Tibial nerve (tissue), 4 donors: ENCODE results near the gene CNIH4.

Experiments
- EP300 ChIP-seq, 2 donors: sonication (generic); formaldehyde crosslinking; IDR thresholded peaks; one replicate each; pipeline ENCODE4 v1.6.1; 2017; ENCODE audit warnings: antibody characterized with exemption in 2 of 2, mild to moderate bottlenecking in 1 of 2
- POLR2A ChIP-seq, 2 donors: fragments of 450-650 bp; IDR thresholded peaks; one replicate each; pipeline ENCODE4 v1.6.1; 2017; ENCODE audit warnings: antibody characterized with exemption in 2 of 2, mild to moderate bottlenecking in 2 of 2, moderate library complexity in 2 of 2
- TF ChIP-seq, protein P1 (sequence below), 5 experiments: fragments of 200-600 bp in 3 of 5; fragments of 450-650 bp in 2 of 5; sonication (generic) in 3 of 5; IDR thresholded peaks; one replicate each; pipeline ENCODE4 v1.5.1; 2016 to 2019; ENCODE audit warnings: antibody characterized with exemption in 5 of 5, mild to moderate bottlenecking in 3 of 5, moderate library complexity in 2 of 5

DNA sequence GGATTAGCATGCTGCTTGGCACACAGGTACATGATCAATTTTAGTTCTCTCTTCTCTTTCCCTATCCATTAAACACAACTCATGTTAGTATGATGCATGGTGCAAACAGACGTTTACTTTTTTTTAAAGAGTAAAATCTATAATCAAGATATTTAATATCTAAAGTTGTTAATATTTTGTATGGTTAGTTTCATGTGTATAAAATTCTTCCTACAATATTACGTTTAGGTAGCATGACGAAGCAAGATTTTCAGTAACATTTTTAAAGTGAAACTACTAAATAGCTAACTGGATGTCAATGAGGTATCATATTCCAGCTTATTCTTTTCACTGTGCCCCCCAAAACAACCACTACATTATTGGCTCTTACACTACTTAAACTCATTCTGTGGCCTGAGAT is 36.6 kb downstream of the CNIH4 start:
- TF ChIP-seq, protein P1, sequence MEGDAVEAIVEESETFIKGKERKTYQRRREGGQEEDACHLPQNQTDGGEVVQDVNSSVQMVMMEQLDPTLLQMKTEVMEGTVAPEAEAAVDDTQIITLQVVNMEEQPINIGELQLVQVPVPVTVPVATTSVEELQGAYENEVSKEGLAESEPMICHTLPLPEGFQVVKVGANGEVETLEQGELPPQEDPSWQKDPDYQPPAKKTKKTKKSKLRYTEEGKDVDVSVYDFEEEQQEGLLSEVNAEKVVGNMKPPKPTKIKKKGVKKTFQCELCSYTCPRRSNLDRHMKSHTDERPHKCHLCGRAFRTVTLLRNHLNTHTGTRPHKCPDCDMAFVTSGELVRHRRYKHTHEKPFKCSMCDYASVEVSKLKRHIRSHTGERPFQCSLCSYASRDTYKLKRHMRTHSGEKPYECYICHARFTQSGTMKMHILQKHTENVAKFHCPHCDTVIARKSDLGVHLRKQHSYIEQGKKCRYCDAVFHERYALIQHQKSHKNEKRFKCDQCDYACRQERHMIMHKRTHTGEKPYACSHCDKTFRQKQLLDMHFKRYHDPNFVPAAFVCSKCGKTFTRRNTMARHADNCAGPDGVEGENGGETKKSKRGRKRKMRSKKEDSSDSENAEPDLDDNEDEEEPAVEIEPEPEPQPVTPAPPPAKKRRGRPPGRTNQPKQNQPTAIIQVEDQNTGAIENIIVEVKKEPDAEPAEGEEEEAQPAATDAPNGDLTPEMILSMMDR (IDR thresholded peaks at IDR 0.05): no peak
- TF ChIP-seq POLR2A (IDR thresholded peaks at IDR 0.05) (no peak), EP300 (IDR thresholded peaks at IDR 0.05) (no peak)
